ENCODE data around the gene SYNGAP1.

- TF ChIP-seq ZFX (IDR thresholded peaks at IDR 0.05; ENCODE audit: borderline replicate concordance) = no peak
- TF ChIP-seq, protein P1, sequence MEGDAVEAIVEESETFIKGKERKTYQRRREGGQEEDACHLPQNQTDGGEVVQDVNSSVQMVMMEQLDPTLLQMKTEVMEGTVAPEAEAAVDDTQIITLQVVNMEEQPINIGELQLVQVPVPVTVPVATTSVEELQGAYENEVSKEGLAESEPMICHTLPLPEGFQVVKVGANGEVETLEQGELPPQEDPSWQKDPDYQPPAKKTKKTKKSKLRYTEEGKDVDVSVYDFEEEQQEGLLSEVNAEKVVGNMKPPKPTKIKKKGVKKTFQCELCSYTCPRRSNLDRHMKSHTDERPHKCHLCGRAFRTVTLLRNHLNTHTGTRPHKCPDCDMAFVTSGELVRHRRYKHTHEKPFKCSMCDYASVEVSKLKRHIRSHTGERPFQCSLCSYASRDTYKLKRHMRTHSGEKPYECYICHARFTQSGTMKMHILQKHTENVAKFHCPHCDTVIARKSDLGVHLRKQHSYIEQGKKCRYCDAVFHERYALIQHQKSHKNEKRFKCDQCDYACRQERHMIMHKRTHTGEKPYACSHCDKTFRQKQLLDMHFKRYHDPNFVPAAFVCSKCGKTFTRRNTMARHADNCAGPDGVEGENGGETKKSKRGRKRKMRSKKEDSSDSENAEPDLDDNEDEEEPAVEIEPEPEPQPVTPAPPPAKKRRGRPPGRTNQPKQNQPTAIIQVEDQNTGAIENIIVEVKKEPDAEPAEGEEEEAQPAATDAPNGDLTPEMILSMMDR (IDR thresholded peaks at IDR 0.05) = no peak
These were observed 12.1 kb downstream of the SYNGAP1 start for GRCh38 chr6:33431880-33432541.

Data from 22Rv1 (cell line).